Motor neuron (in vitro differentiated cells): Measurements from ENCODE around the gene GRB14. TPM values are rescaled to one million over a fixed set of nuclear protein-coding genes. Genes with fewer than 3 reads are reported as not detected.
A peak's percentile ranks its signal among the peaks of the same experiment; 100 is the strongest.

Source experiments
- ATAC-seq, 8 experiments: fragments of 200-7000 bp; cut with Tn5 transposase; replicated peaks in 6 of 8; 2 replicates each; pipeline ENCODE4 v1.8.0; 2021; ENCODE audit warnings: mild to moderate bottlenecking in 8 of 8, moderate library complexity in 8 of 8
- H3K27ac ChIP-seq, 2 donors: fragments of 250-450 bp; sonication (Bioruptor Pico); 2 replicates each; pipeline ENCODE4 v1.9.0; 2021; ENCODE audit warnings: antibody characterized with exemption in 2 of 2, mild to moderate bottlenecking in 2 of 2, moderate library complexity in 1 of 2
- H3K4me1 ChIP-seq, 2 donors: fragments of 250-450 bp; sonication (Bioruptor Pico); replicated peaks in 1 of 2; 2 replicates each; pipeline ENCODE4 v1.6.1; 2021; ENCODE audit warnings: antibody characterized with exemption in 2 of 2, mild to moderate bottlenecking in 2 of 2, moderate library complexity in 1 of 2
- H3K4me3 ChIP-seq, 5 donors: fragments of 250-450 bp; sonication (Bioruptor Pico); 2 replicates each; pipeline ENCODE4 v1.9.0; 2021; ENCODE audit warnings: antibody characterized with exemption in 5 of 5, mild to moderate bottlenecking in 5 of 5, moderate library complexity in 4 of 5
- WGBS, 10 experiments: fragments of 450-650 bp; shearing (Covaris generic); methylation state at CpG; one replicate each; pipeline ENCODE4 v1.0.0; 2022; 5-methylcytosine and 5-hydroxymethylcytosine counted together
- in situ Hi-C, 9 experiments: fragments of 400-800 bp; cut with MboI; loops; one replicate each; pipeline ENCODE4 v1.15.0; 2021; ENCODE audit warnings: low sequenced_read_pairs in 9 of 9, low pct_unique_long_range_greater_than_20kb in 2 of 9; ENCODE audit not compliant: unreplicated experiment in 9 of 9
- total RNA-seq, 8 experiments: library from RNA; unstranded; fragments of 300-600 nt; gene quantifications; 2 replicates each; pipeline versions ENCODE4 v1.2.3 to v1.2.4, GENCODE V29; 2022

The GRB14 gene
- total RNA-seq, 8 experiments from 2014 or later: 0.42 to 7.8 (median 4.4) TPM

DNA sequence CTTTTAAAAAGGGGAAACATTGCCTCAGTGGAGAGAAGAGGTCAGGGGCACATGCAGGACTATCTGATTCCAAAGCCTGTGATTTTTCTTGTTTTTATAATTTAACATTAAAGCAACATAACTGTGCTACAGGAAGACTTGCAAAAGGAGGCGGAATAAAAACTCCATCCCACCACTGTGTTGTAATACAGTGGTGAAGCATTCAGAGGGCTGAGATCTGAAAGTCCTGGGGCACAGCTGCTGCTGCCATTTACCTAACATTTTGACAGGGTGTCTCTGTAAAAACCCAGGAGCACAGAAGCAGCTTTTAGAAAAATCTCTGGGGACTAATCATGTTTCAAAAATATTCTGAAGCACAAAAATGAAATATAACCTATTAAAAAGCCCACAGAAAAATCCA is 97.6 kb downstream of the GRB14 start:
- WGBS, 10 experiments: 40 to 100% (median 70%) methylated on average over 1 of the region's 1 CpG; no CpG with 5 or more reads in 2 of the 10 experiments
- no peak overlapping the region for H3K27ac ChIP-seq
- no peak overlapping the region for H3K4me3 ChIP-seq
- in situ Hi-C loops: no loop called here
- ATAC-seq: peak in 1 of 8 experiments; percentile 17
- H3K4me1 ChIP-seq: no peaks in the 10 kb centered on the region

DNA sequence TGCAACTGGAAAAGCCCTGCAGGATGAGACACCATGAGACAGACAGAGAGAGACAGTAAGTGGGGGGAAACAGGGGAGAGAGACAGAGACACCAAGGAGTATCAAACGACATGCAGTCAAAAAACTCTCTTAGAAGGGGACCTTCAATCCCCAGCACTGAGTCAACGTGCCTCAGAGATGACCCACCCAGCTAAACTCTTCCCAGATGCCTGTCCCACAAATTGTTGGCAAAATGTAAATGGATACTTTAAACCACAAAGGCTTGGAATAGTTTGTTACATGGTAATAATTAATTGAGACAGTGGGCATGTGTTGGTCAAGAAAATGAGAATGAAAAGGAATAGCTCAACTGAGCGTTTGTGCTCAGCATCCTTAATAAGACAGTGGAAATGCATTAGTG is 98.3 kb downstream of the GRB14 start:
- Histone ChIP-seq H3K27ac (no peak overlapping the region), H3K4me3 (no peak overlapping the region), H3K4me1 (no peaks in the 10 kb centered on the region)
- 0 to 100% (median 77%) methylated on average over 1 to 3 of the region's 3 CpGs for WGBS, 10 experiments
- peak in 2 of 8 experiments; percentile 38 to 70 for ATAC-seq
- in situ Hi-C loops: no loop called here

DNA sequence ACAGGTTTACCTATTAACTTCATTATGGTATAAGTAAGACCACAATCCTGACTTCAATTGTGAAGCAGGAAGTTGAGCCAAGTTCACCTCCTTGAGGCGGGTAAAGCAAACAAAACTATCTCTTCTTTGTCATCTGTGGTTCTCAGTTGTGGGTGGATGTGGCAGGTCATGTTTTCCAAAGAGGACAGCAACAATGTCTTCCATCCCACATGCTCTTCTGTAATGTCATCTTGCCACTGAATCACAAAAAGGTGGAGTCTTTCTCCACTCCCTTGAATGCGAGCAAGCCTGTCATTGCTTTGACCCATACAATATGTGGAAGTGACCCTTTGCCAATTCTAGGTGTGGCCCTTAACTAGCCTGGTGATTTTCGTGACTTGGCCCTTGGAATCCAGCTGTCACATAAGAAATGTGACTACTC is 98.7 kb downstream of the GRB14 start:
- WGBS, 10 experiments: 0 to 100% (median 85%) methylated on average over 1 to 3 of the region's 3 CpGs; no CpG with 5 or more reads in 2 of the 10 experiments
- Histone ChIP-seq H3K4me1 (no peaks in the 10 kb centered on the region), H3K4me3 (no peak overlapping the region), H3K27ac (no peak overlapping the region)
- peak in 2 of 8 experiments; percentile 51 to 90 for ATAC-seq
- in situ Hi-C loops: no loop called here

DNA sequence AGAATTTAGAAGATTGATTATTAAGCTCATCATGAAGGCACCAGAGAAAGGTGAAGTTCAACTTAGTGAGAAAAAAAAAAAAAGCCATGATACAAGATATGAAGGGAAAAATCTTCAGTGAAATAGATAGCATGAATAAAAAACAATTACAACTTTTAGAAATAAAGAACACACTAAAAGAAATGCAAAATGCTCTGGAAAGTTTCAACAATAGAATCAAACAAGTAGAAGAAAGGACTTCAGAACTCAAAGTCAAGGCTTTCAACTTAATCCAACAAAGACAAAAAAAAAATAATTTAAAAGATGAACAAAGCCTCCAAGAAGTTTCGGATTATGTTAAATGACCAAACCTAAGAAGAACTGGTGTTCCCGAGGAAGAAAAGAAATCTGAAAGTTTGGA is 105.5 kb downstream of the GRB14 start:
- Histone ChIP-seq H3K27ac (no peak overlapping the region), H3K4me1 (no peaks in the 10 kb centered on the region), H3K4me3 (no peak overlapping the region)
- WGBS, 10 experiments: 65 to 100% (median 96%) methylated on average over 1 to 2 of the region's 2 CpGs
- in situ Hi-C loops: no loop called here
- no peak for ATAC-seq

DNA sequence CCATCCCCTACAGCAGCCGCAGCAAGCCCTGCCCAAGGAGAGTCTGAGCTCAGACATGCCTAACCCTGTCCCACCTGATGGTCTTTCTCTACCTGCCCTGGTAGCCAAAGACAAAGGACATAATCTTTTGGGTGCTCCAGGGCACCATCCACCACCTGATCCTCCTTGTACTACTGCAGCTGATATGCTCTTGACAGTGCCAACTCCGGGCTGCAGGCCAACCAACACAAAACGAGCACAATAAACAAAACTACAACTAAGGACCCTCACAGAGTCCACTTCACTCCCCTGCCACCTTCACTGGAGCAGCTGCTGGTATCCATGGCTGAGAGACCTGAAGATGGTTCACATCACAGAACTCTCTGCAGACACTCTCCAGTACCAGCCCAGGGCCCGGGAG is 106.3 kb downstream of the GRB14 start:
- ATAC-seq: no peak
- no peaks in the 10 kb centered on the region for H3K4me1 ChIP-seq
- in situ Hi-C loops: no loop called here
- H3K27ac ChIP-seq: no peak overlapping the region
- 70 to 100% (median 100%) methylated on average over 1 to 3 of the region's 4 CpGs; no CpG with 5 or more reads in 2 of the 10 experiments for WGBS, 10 experiments
- no peak overlapping the region for H3K4me3 ChIP-seq

DNA sequence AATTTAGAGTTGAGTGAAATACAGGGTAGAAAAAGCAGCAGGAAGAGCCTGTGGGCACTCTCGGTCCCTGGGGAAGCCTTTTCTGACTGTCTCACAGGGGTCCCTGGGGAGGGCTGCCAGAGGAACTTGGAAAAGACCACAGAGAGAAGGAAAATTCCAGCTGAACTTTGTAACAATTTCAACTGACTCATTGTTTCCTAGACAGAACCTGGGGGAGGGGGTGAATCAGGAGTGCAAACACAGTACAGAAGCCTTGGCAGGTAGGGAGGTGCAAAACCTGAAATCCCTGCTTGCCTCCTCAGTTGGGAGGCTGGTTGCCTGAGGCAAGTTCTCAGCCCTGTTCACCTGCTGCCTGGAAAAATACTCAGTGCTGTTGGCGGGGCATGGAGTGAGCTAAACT is 106.8 kb downstream of the GRB14 start:
- 83 to 100% (median 89%) methylated on average over 1 of the region's 2 CpGs; no CpG with 5 or more reads in 7 of the 10 experiments for WGBS, 10 experiments
- H3K4me3 ChIP-seq: no peak overlapping the region
- no peaks in the 10 kb centered on the region for H3K4me1 ChIP-seq
- in situ Hi-C loops: no loop called here
- H3K27ac ChIP-seq: no peak overlapping the region
- no peak for ATAC-seq

DNA sequence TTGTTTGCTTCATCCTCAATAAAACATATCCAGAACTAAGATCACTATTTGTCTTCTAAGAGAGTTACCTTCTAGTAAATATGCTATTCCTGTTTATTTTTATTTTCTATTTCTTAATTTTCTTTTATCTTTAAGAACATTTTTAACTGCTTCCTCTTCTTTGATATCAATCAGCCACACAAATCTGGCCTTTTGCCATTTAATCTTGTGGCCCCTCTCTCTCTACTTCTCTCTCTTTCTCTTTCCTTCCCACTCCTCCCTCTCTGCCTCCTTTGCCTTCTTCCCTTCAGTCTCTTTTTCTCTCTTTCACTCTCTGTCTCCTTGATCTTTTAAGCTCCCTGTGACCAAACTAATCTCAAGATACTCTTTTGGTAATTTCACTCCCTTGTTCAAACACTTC is 108.4 kb downstream of the GRB14 start:
- ATAC-seq: no peak
- no peak overlapping the region for H3K4me3 ChIP-seq
- no peaks in the 10 kb centered on the region for H3K4me1 ChIP-seq
- H3K27ac ChIP-seq: no peak overlapping the region
- in situ Hi-C loops: no loop called here

DNA sequence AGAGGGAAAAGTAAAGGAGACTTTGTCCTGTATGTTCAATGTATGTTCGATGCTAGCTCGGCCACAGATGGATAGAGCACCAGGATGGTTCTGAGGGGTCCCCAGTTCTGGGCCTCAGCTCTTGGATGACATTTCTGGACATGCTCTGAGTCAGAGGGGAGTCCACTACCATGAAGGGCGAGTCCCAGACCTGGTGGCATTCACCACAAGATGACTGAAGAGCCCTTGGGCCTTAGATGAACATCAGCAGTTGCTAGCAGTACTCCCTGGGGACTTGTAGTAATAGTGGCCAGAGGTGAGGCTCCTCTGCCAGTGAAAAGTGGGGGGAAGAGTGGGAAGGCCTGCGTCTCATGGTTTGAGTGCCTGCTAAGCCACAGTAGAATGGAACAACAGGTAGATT is 109.5 kb downstream of the GRB14 start:
- in situ Hi-C loops: no loop called here
- no peak overlapping the region for H3K27ac ChIP-seq
- no peaks in the 10 kb centered on the region for H3K4me1 ChIP-seq
- no peak overlapping the region for H3K4me3 ChIP-seq
- ATAC-seq: peak in 1 of 8 experiments; percentile 7
- 74 to 100% (median 94%) methylated on average over 1 to 4 of the region's 4 CpGs; no CpG with 5 or more reads in 4 of the 10 experiments for WGBS, 10 experiments

DNA sequence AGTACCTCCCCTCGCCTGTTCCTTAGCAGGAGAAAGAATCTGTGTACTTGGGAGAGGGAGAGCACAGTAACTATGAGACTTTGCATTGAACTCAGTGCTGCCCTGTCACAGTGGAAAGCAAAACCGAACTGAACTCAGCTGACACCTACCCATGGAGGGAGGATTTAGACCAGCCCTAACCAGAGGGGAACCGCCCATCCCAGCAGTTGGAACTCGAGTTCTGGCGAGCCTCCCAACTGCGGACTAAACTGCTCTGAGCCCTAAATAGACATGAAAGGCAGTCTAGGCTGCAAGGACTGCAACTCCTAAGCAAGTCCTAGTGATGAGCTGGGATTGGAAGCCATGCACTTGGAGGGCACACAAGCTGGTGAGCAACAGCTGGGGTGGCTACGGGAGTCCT is 110.4 kb downstream of the GRB14 start:
- peak in 3 of 8 experiments; percentile 66 to 97 (median 96) for ATAC-seq
- no peak overlapping the region for H3K27ac ChIP-seq
- no peaks in the 10 kb centered on the region for H3K4me1 ChIP-seq
- 0 to 87% (median 43%) methylated on average over 1 to 4 of the region's 7 CpGs; no CpG with 5 or more reads in 5 of the 10 experiments for WGBS, 10 experiments
- in situ Hi-C loops: no loop called here
- H3K4me3 ChIP-seq: no peak overlapping the region

DNA sequence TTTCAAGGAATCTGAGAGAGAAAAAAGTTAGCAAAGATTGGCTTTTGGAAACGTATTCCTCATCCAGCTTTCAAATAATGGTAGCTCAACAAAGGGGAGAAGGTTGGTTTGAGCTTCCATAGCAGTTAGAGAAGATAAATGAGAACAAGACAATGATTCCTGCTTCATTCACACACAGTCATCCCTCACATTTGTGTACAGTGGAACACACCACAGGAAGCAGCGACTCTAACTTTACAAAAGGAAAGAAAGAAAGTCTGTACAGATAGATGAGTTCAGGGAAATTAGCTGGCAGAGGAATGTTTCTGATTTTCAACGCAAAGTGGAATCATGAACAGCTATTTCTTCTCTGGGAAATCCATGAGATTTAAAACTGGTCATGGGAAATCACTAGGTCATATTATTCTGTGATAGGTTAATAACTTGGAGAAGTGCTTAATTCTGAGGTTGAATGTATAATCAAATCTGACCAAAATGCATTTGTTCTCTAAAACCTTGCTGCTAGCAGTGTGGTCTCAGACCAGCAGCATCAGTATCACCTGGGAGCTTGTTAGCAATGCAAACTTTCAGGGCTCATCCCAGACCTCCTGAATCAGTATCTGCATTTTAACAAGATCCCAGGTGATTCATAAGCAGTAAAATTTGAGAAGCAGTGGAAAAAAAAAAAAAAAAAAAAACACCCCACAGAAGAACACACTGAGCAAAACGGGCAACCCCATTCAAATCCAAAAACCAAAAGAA is 112.0 kb downstream of the GRB14 start:
- in situ Hi-C loops: no loop called here
- H3K4me1 ChIP-seq: no peaks in the 10 kb centered on the region
- ATAC-seq: peak in 3 of 8 experiments; percentile 38 to 98 (median 54)
- H3K27ac ChIP-seq: no peak overlapping the region
- H3K4me3 ChIP-seq: no peak overlapping the region
- 28 to 94% (median 59%) methylated on average over 1 to 4 of the region's 4 CpGs for WGBS, 10 experiments

DNA sequence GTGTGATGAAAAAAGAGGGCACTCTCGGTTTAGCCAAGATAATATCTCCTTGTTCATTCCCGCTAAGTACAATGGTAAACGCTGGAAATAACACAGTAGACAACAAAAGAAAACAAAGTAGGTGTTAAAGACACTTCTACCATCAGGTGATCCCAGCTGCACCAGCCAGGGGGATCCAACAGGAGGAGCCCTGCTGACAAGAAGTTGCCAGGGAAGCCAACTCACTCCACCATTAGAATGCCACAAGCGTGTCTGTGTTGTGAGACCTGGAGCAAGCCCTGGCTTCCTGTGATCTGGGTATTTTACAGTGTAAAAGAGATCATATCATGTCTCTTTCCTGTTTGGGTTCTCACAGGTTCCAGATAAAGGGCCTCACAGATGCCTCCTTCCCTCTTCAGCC is 117.0 kb downstream of the GRB14 start:
- 73 to 98% (median 87%) methylated on average over 2 to 4 of the region's 4 CpGs; no CpG with 5 or more reads in 2 of the 10 experiments for WGBS, 10 experiments
- in situ Hi-C loops: no loop called here
- Histone ChIP-seq H3K4me3 (no peak overlapping the region), H3K4me1 (no peaks in the 10 kb centered on the region), H3K27ac (no peak overlapping the region)
- ATAC-seq: no peak

DNA sequence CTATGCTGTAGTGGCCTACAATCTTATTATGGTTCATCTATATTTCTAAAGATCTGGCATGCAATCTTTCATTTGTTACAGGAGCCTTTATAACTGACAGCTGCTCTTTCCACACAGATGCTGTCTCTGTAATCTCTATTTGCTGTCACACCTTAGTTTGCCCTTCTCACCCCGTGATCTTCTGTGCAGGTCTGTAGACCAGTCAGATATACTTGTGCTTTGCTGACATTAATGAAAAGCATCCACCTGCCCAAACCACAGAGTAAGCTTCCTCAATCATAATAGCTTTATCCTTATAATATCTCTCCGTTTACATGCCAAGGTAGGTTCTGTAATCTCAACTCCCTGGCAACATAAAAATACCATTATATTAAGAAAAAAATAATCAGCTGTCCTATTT is 122.4 kb downstream of the GRB14 start:
- no peak overlapping the region for H3K27ac ChIP-seq
- 73 to 100% (median 88%) methylated on average over 1 to 2 of the region's 2 CpGs; no CpG with 5 or more reads in 3 of the 10 experiments for WGBS, 10 experiments
- no peak for ATAC-seq
- no peak overlapping the region for H3K4me3 ChIP-seq
- in situ Hi-C loops: loop anchor here in 8 of 9 experiments (25.0 kb wide), 2 partner anchors 1312 to 1337 kb away; no protein-coding TSS in a partner anchor
- H3K4me1 ChIP-seq: peaks cover 0 to 3% of the 10 kb centered on the region in 2 donors

DNA sequence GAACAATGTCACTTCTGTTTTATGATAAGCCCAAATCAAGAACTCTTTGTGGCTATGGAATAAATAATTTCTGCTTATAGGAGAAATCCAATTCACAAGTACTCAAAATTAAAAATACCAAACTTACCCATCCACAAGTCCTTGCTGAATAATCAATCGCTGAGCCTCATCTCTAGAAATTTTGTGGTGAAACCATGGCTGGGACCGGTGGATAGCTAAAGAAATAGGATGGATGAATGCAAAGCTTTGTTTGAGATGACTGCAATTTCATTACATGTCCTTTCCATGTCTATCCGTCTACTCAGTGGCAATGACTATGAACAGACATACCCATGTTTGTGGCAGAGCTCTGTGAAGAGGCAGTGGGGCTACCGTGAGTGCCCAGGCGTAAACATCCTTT is 124.4 kb downstream of the GRB14 start:
- WGBS, 10 experiments: 62 to 100% (median 96%) methylated on average over 1 to 4 of the region's 5 CpGs
- Histone ChIP-seq H3K27ac (no peak overlapping the region), H3K4me1 (peaks cover 0 to 3% of the 10 kb centered on the region in 2 donors), H3K4me3 (no peak overlapping the region)
- ATAC-seq: no peak
- in situ Hi-C loops: loop anchor here in 8 of 9 experiments (25.0 kb wide), 2 partner anchors 1310 to 1335 kb away; no protein-coding TSS in a partner anchor

DNA sequence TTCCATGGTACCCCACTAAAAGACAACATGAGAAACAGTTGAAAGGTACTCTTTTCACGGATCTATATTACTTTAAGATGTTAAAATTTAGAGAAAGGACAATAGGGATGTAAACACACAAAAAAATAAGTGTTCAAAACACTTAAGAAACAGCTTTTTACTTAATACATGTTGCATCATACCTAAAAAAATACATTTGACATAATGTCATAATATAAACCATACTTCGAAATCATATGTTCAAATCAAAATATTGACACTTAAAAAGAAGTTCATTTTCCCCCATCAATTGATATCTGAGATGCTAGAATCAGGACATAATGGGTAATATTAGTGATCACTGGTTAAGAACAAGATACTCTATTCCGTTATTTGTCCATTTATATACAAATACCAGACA is 124.9 kb downstream of the GRB14 start:
- ATAC-seq: no peak
- H3K27ac ChIP-seq: no peak overlapping the region
- 32 to 100% (median 67%) methylated on average over 1 to 3 of the region's 3 CpGs for WGBS, 10 experiments
- H3K4me3 ChIP-seq: no peak overlapping the region
- in situ Hi-C loops: loop anchor here in 8 of 9 experiments (25.0 kb wide), 2 partner anchors 1309 to 1334 kb away; no protein-coding TSS in a partner anchor
- peaks cover 0 to 3% of the 10 kb centered on the region in 2 donors for H3K4me1 ChIP-seq
